ENCODE data around the gene S1PR5. TPM values are rescaled to one million over a fixed set of nuclear protein-coding genes. Genes with fewer than 3 reads are reported as not detected.

The S1PR5 gene
- polyA plus RNA-seq, 3 donors, result 0.78 to 1.5 (median 1.2) TPM

DNA sequence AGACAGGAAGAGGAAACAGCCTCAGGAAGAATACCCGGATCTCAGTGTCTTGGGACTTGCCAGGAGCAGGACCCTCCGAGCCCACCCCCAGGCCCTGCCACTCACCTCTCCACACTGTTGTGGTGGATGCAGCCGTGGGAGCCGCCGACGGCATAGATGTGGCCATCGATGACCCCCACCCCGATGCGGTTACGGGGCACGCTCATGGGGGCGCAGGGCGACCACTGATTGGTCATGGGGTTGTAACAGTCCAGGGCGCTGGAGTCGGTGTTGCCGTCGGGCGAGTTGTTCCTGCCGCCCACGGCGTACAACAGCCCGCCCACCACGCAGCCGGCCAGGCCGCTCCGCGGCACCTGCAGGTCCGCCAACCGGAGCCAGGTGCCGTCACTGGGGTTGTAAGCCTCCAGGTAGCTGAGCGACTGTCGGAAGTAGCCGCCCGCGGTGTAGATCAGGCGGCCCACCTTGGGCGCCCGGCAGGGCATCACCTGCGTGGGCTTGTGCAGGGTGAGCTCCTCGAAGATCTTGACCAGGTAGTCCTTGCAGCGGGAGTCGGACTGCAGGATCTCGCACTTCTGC lies 25.7 kb downstream of the S1PR5 start:
- DNase-seq (ENCODE audit: extremely low read depth in 1 of 11, low read depth in 9 of 11, low spot score in 4 of 11), result no peak

DNA sequence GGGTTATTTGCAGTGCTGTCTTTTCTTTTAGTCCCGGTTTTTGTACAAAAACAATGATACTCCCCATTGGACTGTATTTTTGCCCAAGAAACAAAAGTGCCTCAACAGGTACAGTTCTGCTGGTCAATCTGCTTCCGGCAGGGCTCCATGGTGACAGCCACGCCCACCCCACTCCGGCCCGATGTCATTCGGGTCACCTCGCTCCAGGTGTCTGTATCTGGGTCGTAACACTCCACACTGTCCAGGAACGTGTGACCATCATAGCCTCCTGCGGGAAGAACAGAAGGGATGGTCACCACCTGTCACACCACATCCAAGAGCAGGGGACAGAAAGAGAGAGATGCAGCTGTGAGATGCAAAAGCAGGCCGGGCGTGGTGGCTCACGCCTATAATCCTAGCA lies 30.7 kb downstream of the S1PR5 start:
- DNase-seq (ENCODE audit: extremely low read depth in 1 of 11, low read depth in 9 of 11, low spot score in 4 of 11), result no peak

DNA sequence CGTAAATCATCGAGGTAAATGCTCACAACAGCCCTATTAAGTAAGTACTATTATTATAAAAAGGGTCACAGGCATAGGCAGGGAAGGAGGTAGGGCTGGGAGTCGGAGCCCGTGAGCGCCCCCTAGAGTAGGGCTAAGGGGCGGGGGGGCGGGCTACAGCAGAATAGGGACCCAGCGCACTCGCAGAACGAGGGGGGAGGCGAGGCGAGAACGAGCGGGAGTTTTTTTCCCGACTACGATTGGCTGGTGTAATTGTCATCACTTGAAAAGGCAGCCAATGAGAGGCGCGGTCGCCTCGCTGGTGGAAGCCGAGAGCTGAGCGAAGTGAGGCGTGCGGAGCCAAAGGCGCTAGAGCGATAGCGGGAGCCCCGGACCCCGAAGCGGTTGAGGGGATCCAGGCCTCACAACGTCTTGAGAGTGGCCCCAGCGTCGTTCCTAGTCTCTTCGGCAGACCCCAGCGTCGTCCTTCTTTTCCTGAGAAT lies 38.3 kb downstream of the S1PR5 start:
- DNase-seq (ENCODE audit: extremely low read depth in 1 of 11, low read depth in 9 of 11, low spot score in 4 of 11), result peak; percentile 63 to 88 (median 77)

DNA sequence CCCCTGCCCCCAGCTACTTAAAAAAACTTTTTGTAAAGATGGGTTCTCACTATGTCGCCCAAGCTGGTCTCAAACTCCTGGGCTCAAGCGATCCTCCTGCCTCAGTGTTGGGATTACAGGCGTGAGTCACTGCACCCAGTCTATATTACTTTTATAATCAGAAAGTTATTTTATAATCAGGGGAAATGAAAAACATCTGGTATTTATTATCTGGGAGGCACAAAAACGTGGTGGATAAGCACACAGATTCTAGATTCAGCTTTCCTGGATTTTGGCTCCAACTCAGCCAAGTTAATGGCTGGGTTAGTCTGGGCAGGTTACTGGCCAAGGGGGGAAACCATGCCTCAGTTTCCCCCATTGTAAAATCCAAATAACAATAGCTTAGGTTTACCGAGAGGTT lies 38.8 kb downstream of the S1PR5 start:
- DNase-seq (ENCODE audit: extremely low read depth in 1 of 11, low read depth in 9 of 11, low spot score in 4 of 11), result no peak

DNA sequence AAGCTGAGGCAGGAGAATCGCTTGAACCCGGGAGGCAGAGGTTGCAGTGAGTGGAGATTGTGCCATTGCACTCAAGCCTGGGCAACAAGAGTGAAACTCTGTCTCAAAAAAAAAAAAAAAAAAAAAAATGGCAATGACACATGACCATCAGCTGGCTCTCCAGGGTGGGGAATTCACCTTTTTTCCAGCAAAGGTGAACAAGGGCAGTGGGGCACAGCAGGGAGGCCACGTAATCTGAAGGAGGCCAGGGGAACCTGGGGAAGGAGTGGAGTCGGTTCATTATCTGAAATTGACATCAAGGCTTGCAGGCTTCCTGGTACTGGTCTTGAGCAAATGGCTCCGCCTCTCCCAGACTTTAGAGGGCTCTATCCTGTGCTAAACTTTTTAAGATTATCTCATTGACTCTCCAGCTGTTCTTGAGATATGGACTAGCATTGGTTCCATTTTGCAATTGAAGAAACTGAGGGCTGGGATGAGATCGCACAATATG lies 42.2 kb downstream of the S1PR5 start:
- DNase-seq (ENCODE audit: extremely low read depth in 1 of 11, low read depth in 9 of 11, low spot score in 4 of 11), result no peak

DNA sequence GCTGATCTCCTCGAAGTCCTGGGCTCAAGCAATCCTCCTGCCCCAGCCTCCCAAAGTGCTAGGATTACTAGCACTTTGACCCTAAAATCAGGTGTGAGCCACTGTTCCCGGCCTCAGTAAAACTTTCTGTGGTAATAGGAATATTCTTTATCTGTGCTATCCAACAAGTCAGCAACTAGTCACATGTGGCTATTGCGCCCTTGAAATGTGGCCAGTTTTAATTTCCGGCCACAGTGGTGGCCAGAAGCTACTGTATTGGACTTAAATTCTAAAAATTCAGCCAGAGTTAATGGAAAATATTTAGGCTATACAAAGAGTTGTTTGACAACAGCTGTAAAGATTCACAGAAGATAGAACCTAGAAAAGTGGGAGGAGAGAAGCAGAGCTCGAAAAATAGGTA lies 44.1 kb downstream of the S1PR5 start:
- no peak for DNase-seq (ENCODE audit: extremely low read depth in 1 of 11, low read depth in 9 of 11, low spot score in 4 of 11)

DNA sequence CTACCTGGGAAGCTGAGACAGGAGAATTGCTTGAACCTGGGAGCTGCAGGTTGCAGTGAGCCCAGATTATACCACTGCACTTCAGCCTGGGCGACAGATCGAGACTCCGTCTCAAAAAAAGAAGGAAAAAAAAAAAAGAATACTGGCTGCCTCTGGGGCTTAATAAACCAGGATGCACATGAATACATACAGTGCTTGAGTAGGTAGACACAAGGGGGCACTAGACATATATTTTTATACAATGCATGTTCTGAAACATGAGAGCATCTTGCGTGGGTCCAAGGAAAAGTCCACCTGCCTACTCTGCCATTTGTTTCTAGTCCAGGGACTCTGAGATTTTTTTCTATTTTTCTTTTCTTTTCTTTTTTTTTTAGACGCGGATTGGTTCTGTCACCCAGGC lies 45.3 kb downstream of the S1PR5 start:
- no peak for DNase-seq (ENCODE audit: extremely low read depth in 1 of 11, low read depth in 9 of 11, low spot score in 4 of 11)

DNA sequence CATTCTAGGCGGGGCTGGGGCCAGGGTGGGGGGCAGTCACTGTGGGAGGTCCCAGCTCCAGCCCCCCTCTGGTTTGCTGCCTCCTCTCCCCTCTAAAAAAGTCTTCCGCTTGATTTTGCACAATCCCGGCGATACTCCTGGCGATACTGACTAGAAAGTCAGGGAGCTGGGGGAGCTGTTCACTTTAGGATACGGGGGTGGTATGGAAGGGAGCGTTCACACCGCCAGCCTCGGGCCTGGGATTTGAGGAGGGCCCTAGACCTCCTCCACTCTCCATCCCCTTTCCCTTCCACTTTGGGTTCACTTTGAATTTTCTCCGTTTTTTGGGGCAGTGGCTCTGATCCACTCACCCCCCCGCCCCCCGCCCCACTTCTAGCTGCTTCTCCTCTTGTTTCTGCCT lies 49.1 kb downstream of the S1PR5 start:
- no peak for DNase-seq (ENCODE audit: extremely low read depth in 1 of 11, low read depth in 9 of 11, low spot score in 4 of 11)

DNA sequence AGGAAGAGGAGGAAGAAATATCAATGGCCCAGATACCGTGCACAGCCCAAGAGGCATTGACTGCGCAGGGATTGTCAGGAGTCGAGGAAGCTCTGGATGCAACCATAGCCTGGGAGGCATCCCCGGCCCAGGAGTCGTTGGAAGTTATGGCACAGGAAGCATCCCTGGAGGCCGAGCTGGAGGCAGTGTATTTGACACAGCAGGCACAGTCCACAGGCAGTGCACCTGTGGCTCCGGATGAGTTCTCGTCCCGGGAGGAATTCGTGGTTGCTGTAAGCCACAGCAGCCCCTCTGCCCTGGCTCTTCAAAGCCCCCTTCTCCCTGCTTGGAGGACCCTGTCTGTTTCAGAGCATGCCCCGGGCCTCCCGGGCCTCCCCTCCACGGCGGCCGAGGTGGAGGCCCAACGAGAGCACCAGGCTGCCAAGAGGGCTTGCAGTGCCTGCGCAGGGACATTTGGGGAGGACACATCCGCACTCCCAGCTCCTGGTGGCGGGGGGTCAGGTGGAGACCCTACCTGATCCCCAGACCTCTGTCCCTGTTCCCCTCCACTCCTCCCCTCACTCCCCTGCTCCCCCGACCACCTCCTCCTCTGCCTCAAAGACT lies 50.0 kb downstream of the S1PR5 start:
- DNase-seq (ENCODE audit: extremely low read depth in 1 of 11, low read depth in 9 of 11, low spot score in 4 of 11), result no peak

DNA sequence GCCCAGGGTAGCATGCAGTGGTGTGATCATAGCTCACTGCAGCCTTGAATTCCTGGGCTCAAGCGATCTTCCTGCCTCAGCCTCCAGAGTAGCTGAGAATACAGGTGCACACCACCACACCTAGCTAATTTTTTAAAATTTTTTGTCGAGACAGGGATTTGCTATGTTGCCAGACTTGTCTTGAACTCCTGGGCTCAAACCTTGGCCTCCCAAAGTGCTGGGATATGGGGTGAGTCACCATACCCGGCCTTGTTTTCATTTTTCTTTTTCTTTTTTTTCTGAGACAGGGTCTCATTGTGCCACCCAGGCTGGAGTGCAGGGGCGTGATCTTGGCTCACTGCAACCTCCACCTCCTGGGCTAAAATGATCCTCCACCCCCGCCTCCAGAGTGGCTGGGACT lies 52.8 kb downstream of the S1PR5 start:
- no peak for DNase-seq (ENCODE audit: extremely low read depth in 1 of 11, low read depth in 9 of 11, low spot score in 4 of 11)

Other genes with a start within 250 kb of the S1PR5 start
- gene ICAM1, start 246.3 kb downstream of the S1PR5 start, polyA plus RNA-seq (ENCODE audit: insufficient read length in 3 of 3), result 1 to 10 TPM; 5.3 to 6.7 (median 6.7) TPM
- under 1 TPM; 0.22 to 0.44 (median 0.24) TPM for gene ICAM4, start 230.5 kb downstream of the S1PR5 start, polyA plus RNA-seq (ENCODE audit: insufficient read length in 3 of 3)
- gene ICAM5, start 227.5 kb downstream of the S1PR5 start, polyA plus RNA-seq (ENCODE audit: insufficient read length in 3 of 3), result under 1 TPM; 0.12 to 0.42 (median 0.24) TPM
- gene ZGLP1, start 207.6 kb downstream of the S1PR5 start, polyA plus RNA-seq (ENCODE audit: insufficient read length in 3 of 3), result 1 to 10 TPM; 5.6 to 9.7 (median 6.3) TPM
- 10 to 100 TPM; 14.5 to 23.3 (median 20.6) TPM for gene FDX2, start 201.4 kb downstream of the S1PR5 start, polyA plus RNA-seq (ENCODE audit: insufficient read length in 3 of 3)
- gene RAVER1, start 183.9 kb downstream of the S1PR5 start, polyA plus RNA-seq (ENCODE audit: insufficient read length in 3 of 3), result 10 to 100 TPM; 21.0 to 38.9 (median 37.3) TPM
- gene ICAM3, start 177.8 kb downstream of the S1PR5 start, polyA plus RNA-seq (ENCODE audit: insufficient read length in 3 of 3), result 10 to 100 TPM in 1 of 3 donors, 1 to 10 TPM in 2; 8.2 to 10.4 (median 10.0) TPM
- 100 to 1,000 TPM; 101 to 151 (median 123) TPM for gene TYK2, start 136.9 kb downstream of the S1PR5 start, polyA plus RNA-seq (ENCODE audit: insufficient read length in 3 of 3)
- 100 to 1,000 TPM; 132 to 185 (median 178) TPM for gene CDC37, start 113.9 kb downstream of the S1PR5 start, polyA plus RNA-seq (ENCODE audit: insufficient read length in 3 of 3)
- gene PDE4A, start 96.9 kb downstream of the S1PR5 start, polyA plus RNA-seq (ENCODE audit: insufficient read length in 3 of 3), result 1 to 10 TPM; 1.9 to 5.1 (median 2.1) TPM
- 10 to 100 TPM; 56.6 to 89.6 (median 75.2) TPM for gene KEAP1, start 14.1 kb downstream of the S1PR5 start, polyA plus RNA-seq (ENCODE audit: insufficient read length in 3 of 3)
- gene ATG4D, start 26.5 kb upstream of the S1PR5 start, polyA plus RNA-seq (ENCODE audit: insufficient read length in 3 of 3), result 10 to 100 TPM; 24.2 to 33.0 (median 30.4) TPM
- gene KRI1, start 48.6 kb upstream of the S1PR5 start, polyA plus RNA-seq (ENCODE audit: insufficient read length in 3 of 3), result 10 to 100 TPM; 33.8 to 36.7 (median 34.4) TPM
- 10 to 100 TPM in 2 of 3 donors, 1 to 10 TPM in 1; 7.9 to 12.5 (median 10.7) TPM for gene CDKN2D, start 51.5 kb upstream of the S1PR5 start, polyA plus RNA-seq (ENCODE audit: insufficient read length in 3 of 3)
- gene AP1M2, start 69.9 kb upstream of the S1PR5 start, polyA plus RNA-seq (ENCODE audit: insufficient read length in 3 of 3), result 10 to 100 TPM; 34.9 to 55.7 (median 38.7) TPM
- 100 to 1,000 TPM; 175 to 191 (median 187) TPM for gene SLC44A2, start 108.1 kb upstream of the S1PR5 start, polyA plus RNA-seq (ENCODE audit: insufficient read length in 3 of 3)
- 100 to 1,000 TPM; 295 to 328 (median 301) TPM for gene ILF3, start 136.9 kb upstream of the S1PR5 start, polyA plus RNA-seq (ENCODE audit: insufficient read length in 3 of 3)
- 10 to 100 TPM; 46.1 to 80.7 (median 64.8) TPM for gene QTRT1, start 184.0 kb upstream of the S1PR5 start, polyA plus RNA-seq (ENCODE audit: insufficient read length in 3 of 3)
- gene DNM2, start 200.6 kb upstream of the S1PR5 start, polyA plus RNA-seq (ENCODE audit: insufficient read length in 3 of 3), result 100 to 1,000 TPM; 117 to 168 (median 128) TPM